MM.1S (cell line): ENCODE data around the gene ZNF217.
"Not testable (repeated sequence)": the region's sequence is repeated elsewhere in the genome, so short reads cannot be mapped to it uniquely, and the experiment has no call there.

Experiments
- DNase-seq: peaks from one replicate; pipeline ENCODE4 v3.0.0-alpha.2; 2015
- H2AFZ ChIP-seq: fragments of 300-600 bp; sonication (generic); 2 replicates; pipeline ENCODE4 v1.6.0; 2016; ENCODE audit warnings: antibody characterized with exemption, low read length
- H3F3A ChIP-seq: fragments of 300-600 bp; sonication (generic); 2 replicates; pipeline ENCODE4 v1.6.1; 2016; ENCODE audit warnings: mild to moderate bottlenecking, antibody characterized with exemption, low read length, moderate library complexity, mixed read lengths; ENCODE audit not compliant: insufficient read depth
- H3K27ac ChIP-seq: fragments of 300-600 bp; sonication (generic); 2 replicates; pipeline ENCODE4 v1.5.1; 2016; ENCODE audit warnings: mild to moderate bottlenecking, low read length
- H3K27me3 ChIP-seq: fragments of 300-600 bp; sonication (generic); replicated peaks from 2 replicates; pipeline ENCODE4 v1.6.0; 2016; ENCODE audit warnings: low read length; ENCODE audit not compliant: insufficient read depth
- H3K36me3 ChIP-seq: fragments of 300-600 bp; sonication (generic); replicated peaks from 2 replicates; pipeline ENCODE4 v1.6.1; 2016; ENCODE audit warnings: mild to moderate bottlenecking, low read length, mixed read lengths; ENCODE audit not compliant: insufficient read depth
- H3K4me1 ChIP-seq: fragments of 300-600 bp; sonication (generic); 2 replicates; pipeline ENCODE4 v1.6.1; 2016; ENCODE audit warnings: low read length, mixed read lengths
- H3K4me2 ChIP-seq: fragments of 300-600 bp; sonication (generic); 2 replicates; pipeline ENCODE4 v1.6.0; 2016; ENCODE audit warnings: low read depth, low read length
- H3K4me3 ChIP-seq: fragments of 300-600 bp; sonication (generic); 2 replicates; pipeline ENCODE4 v1.5.1; 2016; ENCODE audit warnings: low read length, mixed read lengths
- H3K79me2 ChIP-seq: fragments of 300-600 bp; sonication (generic); 2 replicates; pipeline ENCODE4 v1.6.1; 2016; ENCODE audit warnings: mixed run types, low read length, mixed read lengths
- H3K9ac ChIP-seq: fragments of 300-600 bp; sonication (generic); 2 replicates; pipeline ENCODE4 v1.6.1; 2016; ENCODE audit warnings: low read length, mixed read lengths
- H3K9me2 ChIP-seq: fragments of 300-600 bp; sonication (generic); replicated peaks from 2 replicates; pipeline ENCODE4 v1.6.1; 2016; ENCODE audit warnings: mild to moderate bottlenecking, low read length, mixed read lengths; ENCODE audit not compliant: insufficient read depth
- H3K9me3 ChIP-seq: fragments of 300-600 bp; sonication (generic); replicated peaks from 2 replicates; pipeline ENCODE4 v1.6.1; 2016; ENCODE audit warnings: mild to moderate bottlenecking, low read length, mixed read lengths; ENCODE audit not compliant: insufficient read depth
- H4K20me1 ChIP-seq: fragments of 300-600 bp; sonication (generic); 2 replicates; pipeline ENCODE4 v1.6.1; 2016; ENCODE audit warnings: mild to moderate bottlenecking, low read length, moderate library complexity, mixed read lengths; ENCODE audit not compliant: insufficient read depth
- CTCF ChIP-seq: fragments of 300-600 bp; sonication (generic); IDR thresholded peaks from 2 replicates; pipeline ENCODE4 v1.5.1; 2016; ENCODE audit warnings: antibody characterized with exemption, low read length, mixed read lengths
- EZH2 ChIP-seq: fragments of 300-600 bp; sonication (generic); optimal IDR thresholded peaks from 2 replicates; pipeline ENCODE3; 2017; ENCODE audit warnings: low read depth, mild to moderate bottlenecking, antibody characterized with exemption, low read length, mixed read lengths
- EZH2phosphoT487 ChIP-seq: fragments of 300-600 bp; sonication (generic); IDR thresholded peaks from 2 replicates; pipeline ENCODE4 v1.6.1; 2018; ENCODE audit warnings: antibody characterized with exemption, low read length

The ZNF217 gene

GRCh38 chr20:53635221-53635620 is 41.6 kb upstream of the ZNF217 start:
- H3K4me1 ChIP-seq: peaks cover 4% of the 10 kb centered on the region
- no peaks in the 10 kb centered on the region for H3K9me3 ChIP-seq
- no peak overlapping the region for H3K9ac ChIP-seq
- H3K4me2 ChIP-seq: no peak overlapping the region
- no peaks in the 10 kb centered on the region for H3K9me2 ChIP-seq
- no peaks in the 10 kb centered on the region for H3K27me3 ChIP-seq
- TF ChIP-seq EZH2phosphoT487 (no peak), CTCF (no peak), EZH2 (no peak)
- no peaks in the 10 kb centered on the region for H3F3A ChIP-seq
- H3K4me3 ChIP-seq: no peak overlapping the region
- no peaks in the 10 kb centered on the region for H4K20me1 ChIP-seq
- no peak for DNase-seq
- no peaks in the 10 kb centered on the region for H3K79me2 ChIP-seq
- H3K36me3 ChIP-seq: no peaks in the 10 kb centered on the region
- no peak overlapping the region for H2AFZ ChIP-seq
- no peak overlapping the region for H3K27ac ChIP-seq

GRCh38 chr20:53631909-53632662 is 38.4 kb upstream of the ZNF217 start:
- H2AFZ ChIP-seq: no peak overlapping the region
- H3K9me3 ChIP-seq: no peaks in the 10 kb centered on the region

GRCh38 chr20:53629436-53629835 is 35.8 kb upstream of the ZNF217 start:
- TF ChIP-seq CTCF: no peak
- TF ChIP-seq EZH2phosphoT487: no peak
- TF ChIP-seq EZH2: no peak
- no peak for DNase-seq
- Histone ChIP-seq H3K9me2 (no peaks in the 10 kb centered on the region), H3K36me3 (no peaks in the 10 kb centered on the region), H3F3A (no peaks in the 10 kb centered on the region; the same call in 1 of the 2 replicates), H4K20me1 (no peaks in the 10 kb centered on the region), H3K9ac (no peak overlapping the region), H3K27me3 (no peaks in the 10 kb centered on the region), H3K4me2 (no peak overlapping the region), H3K9me3 (no peaks in the 10 kb centered on the region), H3K4me3 (no peak overlapping the region), H3K79me2 (no peaks in the 10 kb centered on the region), H2AFZ (no peak overlapping the region), H3K4me1 (no peaks in the 10 kb centered on the region), H3K27ac (no peak overlapping the region)

More at GRCh38 chr20:53631909-53632662, 38.4 kb upstream of the ZNF217 start:
- Histone ChIP-seq H3K27me3 (no peaks in the 10 kb centered on the region), H4K20me1 (no peaks in the 10 kb centered on the region), H3K9me2 (no peaks in the 10 kb centered on the region), H3F3A (no peaks in the 10 kb centered on the region), H3K36me3 (no peaks in the 10 kb centered on the region), H3K4me3 (no peak overlapping the region), H3K79me2 (no peaks in the 10 kb centered on the region), H3K27ac (no peak overlapping the region), H3K4me1 (peaks cover 4% of the 10 kb centered on the region), H3K9ac (no peak overlapping the region), H3K4me2 (no peak overlapping the region)
- TF ChIP-seq CTCF: no peak
- no peak for TF ChIP-seq EZH2
- no peak for TF ChIP-seq EZH2phosphoT487
- DNase-seq: no peak

- not testable (repeated sequence) for H3K9me2 ChIP-seq, H3K36me3 ChIP-seq, H3K9me3 ChIP-seq, H3F3A ChIP-seq, H3K4me3 ChIP-seq, H3K27me3 ChIP-seq, H2AFZ ChIP-seq, H3K4me2 ChIP-seq, H3K9ac ChIP-seq, DNase-seq, H3K4me1 ChIP-seq, H3K79me2 ChIP-seq, H4K20me1 ChIP-seq, H3K27ac ChIP-seq
These were observed 35.1 kb upstream of the ZNF217 start for GRCh38 chr20:53628758-53629157.
